VCaP (cell line): ENCODE data around the gene COL9A3.
A peak's percentile ranks its signal among the peaks of the same experiment; 100 is the strongest.

Experiments used
- H3K27ac ChIP-seq: fragments of 450-650 bp; 2 replicates; pipeline ENCODE4 v1.5.1; 2017
- CTCF ChIP-seq: fragments of 450-650 bp; conservative IDR thresholded peaks from 2 replicates; pipeline ENCODE4 v1.5.1; 2017; ENCODE audit warnings: mild to moderate bottlenecking, moderate library complexity

The COL9A3 gene

GRCh38 chr20:62886709-62887058 lies 69.8 kb downstream of the COL9A3 start:
- peak overlapping the region; percentile 82 for H3K27ac ChIP-seq
- TF ChIP-seq CTCF: no peak

DNA sequence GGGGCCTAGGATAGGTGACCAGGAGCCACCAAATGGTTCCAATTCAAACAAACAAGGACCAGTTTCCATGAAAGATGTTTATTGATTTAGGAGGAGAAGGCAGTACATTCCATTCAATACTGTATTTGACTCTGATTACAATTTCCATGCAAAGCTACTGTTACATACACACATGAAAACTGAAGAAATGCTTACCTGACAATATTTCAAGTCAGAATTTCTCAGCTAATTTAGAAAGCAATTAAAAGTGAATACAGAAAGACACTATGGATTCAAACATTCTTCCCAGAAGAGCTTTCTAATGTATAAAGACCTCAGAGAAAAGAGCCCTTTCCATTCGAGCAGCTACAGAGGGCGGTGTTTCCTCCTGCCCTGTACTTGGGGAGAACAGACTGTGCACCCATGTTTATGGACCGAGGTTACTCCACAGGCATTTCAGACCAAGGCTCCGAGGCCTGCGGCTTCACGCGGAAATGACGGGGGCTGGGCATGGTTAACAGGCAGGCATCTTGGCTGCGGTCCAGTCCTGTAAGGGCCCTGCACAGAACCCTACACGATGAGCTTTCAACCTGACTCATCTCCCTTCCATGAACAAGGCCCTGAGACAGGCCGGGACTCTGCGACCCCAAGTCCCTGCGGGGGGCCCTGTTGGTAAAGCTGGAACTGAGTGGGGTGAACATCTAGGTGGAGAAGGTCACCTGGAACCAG lies 70.5 kb downstream of the COL9A3 start:
- H3K27ac ChIP-seq: peak overlapping the region; percentile 82

GRCh38 chr20:62887860-62888239 lies 71.0 kb downstream of the COL9A3 start:
- no peak for TF ChIP-seq CTCF
- H3K27ac ChIP-seq: peak overlapping the region; percentile 82

More for the DNA sequence above, 70.5 kb downstream of the COL9A3 start:
- TF ChIP-seq CTCF: no peak; the same call in 1 of the 2 replicates

DNA sequence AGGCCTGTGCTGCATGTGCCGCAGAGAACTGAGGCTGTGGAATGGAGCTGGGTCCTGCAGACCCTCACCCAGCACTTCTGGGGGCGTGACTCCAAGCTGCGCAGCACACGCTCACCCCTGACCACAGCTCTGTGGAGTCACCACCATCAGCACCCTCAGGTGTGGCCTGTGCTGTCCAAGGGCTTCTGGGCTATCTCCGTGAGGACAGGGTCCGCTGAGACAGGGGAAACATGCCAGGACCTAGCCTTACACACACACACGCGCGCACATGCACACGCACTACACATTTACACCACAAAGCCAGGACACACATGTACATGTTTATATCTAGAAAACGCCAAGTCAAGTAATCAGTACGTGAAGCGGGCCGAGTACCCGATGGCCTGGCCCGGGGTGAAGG lies 71.6 kb downstream of the COL9A3 start:
- no peak for TF ChIP-seq CTCF
- peak overlapping the region; percentile 82 for H3K27ac ChIP-seq

DNA sequence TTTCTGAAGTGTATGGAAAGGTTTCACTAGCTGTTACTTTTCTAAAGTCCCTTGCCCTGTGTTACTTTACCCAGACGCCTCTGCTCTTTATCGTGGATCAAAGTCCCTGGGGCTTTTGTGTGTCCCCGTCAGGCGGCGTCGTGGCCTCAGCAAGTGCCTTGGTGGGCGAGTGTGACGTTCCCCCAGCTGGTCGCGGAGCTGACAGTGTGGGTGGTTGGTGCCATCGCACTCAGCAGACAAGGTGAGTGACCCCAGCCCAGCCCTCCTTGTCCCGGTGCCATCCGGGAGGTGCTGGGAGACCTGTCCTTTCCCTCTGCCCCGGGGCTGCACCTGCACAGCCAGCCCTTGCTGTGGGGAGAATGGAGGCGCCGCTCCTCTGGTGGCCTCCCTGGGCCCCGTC lies 72.1 kb downstream of the COL9A3 start:
- peak overlapping the region; percentile 82 for H3K27ac ChIP-seq
- no peak for TF ChIP-seq CTCF

GRCh38 chr20:62889411-62889810 lies 72.6 kb downstream of the COL9A3 start:
- TF ChIP-seq CTCF: no peak
- peak overlapping the region; percentile 82 for H3K27ac ChIP-seq

GRCh38 chr20:62889871-62890270 lies 73.0 kb downstream of the COL9A3 start:
- TF ChIP-seq CTCF: no peak
- peak overlapping the region; percentile 82; the same call in 1 of the 2 replicates for H3K27ac ChIP-seq
